ENCODE measurements around the gene CUEDC1. TPM values are rescaled to one million over a fixed set of nuclear protein-coding genes. Genes with fewer than 3 reads are reported as not detected.
"Not testable (repeated sequence)": the region's sequence is repeated elsewhere in the genome, so short reads cannot be mapped to it uniquely, and the experiment has no call there.

Gene CUEDC1
- total and polyA plus RNA-seq, 11 donors = 29.6 to 68.5 (median 42.2) TPM

DNA sequence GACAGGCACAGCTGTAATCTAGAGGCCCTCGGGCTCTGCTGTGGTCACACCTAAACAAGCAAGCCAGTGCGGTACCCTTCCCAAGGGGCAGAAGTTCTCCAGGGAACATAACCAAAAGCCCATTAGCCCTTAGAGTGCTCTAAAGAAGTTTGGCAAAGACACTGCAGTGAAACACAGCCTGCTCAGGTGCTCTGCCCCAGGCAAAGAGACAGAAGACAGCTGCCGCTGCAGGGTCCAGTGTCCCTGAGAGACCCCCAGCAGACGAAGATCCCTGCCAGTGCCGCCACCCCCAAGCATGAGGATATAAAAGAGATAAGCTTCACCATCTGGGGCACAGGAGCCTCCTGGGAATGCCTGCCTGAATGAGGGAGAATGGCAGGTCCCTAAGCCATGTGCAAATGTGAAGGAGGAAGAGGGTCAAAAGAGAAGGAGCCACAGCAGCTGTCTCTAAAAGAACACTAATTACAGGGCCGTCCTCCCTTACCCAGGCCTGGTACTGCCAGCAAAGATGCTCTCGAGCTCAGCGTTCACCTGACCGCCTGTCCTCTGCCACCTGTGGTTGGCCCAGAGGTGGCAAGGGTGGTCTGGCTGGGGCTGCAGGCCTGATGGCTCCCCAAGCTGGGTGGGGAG lies 29.7 kb downstream of the CUEDC1 start:
- peak overlapping the region in 6 of 12 donors; percentile 1 to 84 (median 56) for H3K27ac ChIP-seq
- intact Hi-C loops (cut with DNase I) = no loop called here
- peaks cover 24 to 91% (median 72%) of the 10 kb centered on the region in 12 donors for H3K4me1 ChIP-seq
- DNase-seq (no peak), ATAC-seq (no peak)
- H3K27me3 ChIP-seq = no peaks in the 10 kb centered on the region
- no peak overlapping the region for H3K4me3 ChIP-seq
- 65 to 74% (median 69%) methylated on average over 8 to 9 of the region's 9 CpGs for WGBS, 4 donors
- H3K9me3 ChIP-seq = no peaks in the 10 kb centered on the region
- H3K36me3 ChIP-seq = peaks cover 0 to 5% (median 0%) of the 10 kb centered on the region in 9 donors
- TF ChIP-seq, protein P1, sequence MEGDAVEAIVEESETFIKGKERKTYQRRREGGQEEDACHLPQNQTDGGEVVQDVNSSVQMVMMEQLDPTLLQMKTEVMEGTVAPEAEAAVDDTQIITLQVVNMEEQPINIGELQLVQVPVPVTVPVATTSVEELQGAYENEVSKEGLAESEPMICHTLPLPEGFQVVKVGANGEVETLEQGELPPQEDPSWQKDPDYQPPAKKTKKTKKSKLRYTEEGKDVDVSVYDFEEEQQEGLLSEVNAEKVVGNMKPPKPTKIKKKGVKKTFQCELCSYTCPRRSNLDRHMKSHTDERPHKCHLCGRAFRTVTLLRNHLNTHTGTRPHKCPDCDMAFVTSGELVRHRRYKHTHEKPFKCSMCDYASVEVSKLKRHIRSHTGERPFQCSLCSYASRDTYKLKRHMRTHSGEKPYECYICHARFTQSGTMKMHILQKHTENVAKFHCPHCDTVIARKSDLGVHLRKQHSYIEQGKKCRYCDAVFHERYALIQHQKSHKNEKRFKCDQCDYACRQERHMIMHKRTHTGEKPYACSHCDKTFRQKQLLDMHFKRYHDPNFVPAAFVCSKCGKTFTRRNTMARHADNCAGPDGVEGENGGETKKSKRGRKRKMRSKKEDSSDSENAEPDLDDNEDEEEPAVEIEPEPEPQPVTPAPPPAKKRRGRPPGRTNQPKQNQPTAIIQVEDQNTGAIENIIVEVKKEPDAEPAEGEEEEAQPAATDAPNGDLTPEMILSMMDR (IDR thresholded peaks at IDR 0.05) = no peak

GRCh38 chr17:57924677-57925076 lies 30.5 kb downstream of the CUEDC1 start:
- TF ChIP-seq, protein P1 (IDR thresholded peaks at IDR 0.05) = no peak
- no peak for TF ChIP-seq POLR2A (IDR thresholded peaks at IDR 0.05)
- Histone ChIP-seq H3K27ac (peak overlapping the region in 7 of 12 donors; percentile 1 to 84 (median 49)), H3K9me3 (no peaks in the 10 kb centered on the region), H3K4me3 (no peak overlapping the region), H3K27me3 (no peaks in the 10 kb centered on the region), H3K4me1 (peaks cover 24 to 86% (median 69%) of the 10 kb centered on the region in 12 donors), H3K36me3 (peaks cover 0 to 5% (median 0%) of the 10 kb centered on the region in 9 donors)
- DNase-seq = peak in 3 of 5 donors; percentile 39 to 81 (median 47)
- intact Hi-C loops (cut with DNase I) = no loop called here
- WGBS, 4 donors = 65 to 75% (median 72%) methylated on average over 4 of the region's 4 CpGs
- peak; percentile 26 to 72 (median 48) for ATAC-seq

GRCh38 chr17:57923182-57923872 lies 31.9 kb downstream of the CUEDC1 start:
- Histone ChIP-seq H3K4me3 (no peak overlapping the region), H3K4me1 (peaks cover 21 to 84% (median 60%) of the 10 kb centered on the region in 12 donors), H3K27ac (peak overlapping the region in 1 of 12 donors; percentile 84), H3K27me3 (no peaks in the 10 kb centered on the region), H3K36me3 (peaks cover 0 to 5% (median 0%) of the 10 kb centered on the region in 9 donors), H3K9me3 (no peaks in the 10 kb centered on the region)
- TF ChIP-seq, protein P1 (IDR thresholded peaks at IDR 0.05) = no peak
- no peak for TF ChIP-seq POLR2A (IDR thresholded peaks at IDR 0.05)
- intact Hi-C loops (cut with DNase I) = no loop called here
- DNase-seq = no peak
- no peak for ATAC-seq
- 91 to 98% (median 95%) methylated on average over 5 of the region's 5 CpGs for WGBS, 4 donors

- H3K9me3 ChIP-seq; intact Hi-C loops (cut with DNase I); DNase-seq; H3K4me3 ChIP-seq; ATAC-seq; H3K27me3 ChIP-seq; H3K36me3 ChIP-seq: not testable (repeated sequence)
- H3K27ac ChIP-seq = peak overlapping the region in 4 of 12 donors; percentile 14 to 84 (median 70)
- H3K4me1 ChIP-seq = peaks cover 24 to 85% (median 60%) of the 10 kb centered on the region in 12 donors
- 97 to 100% (median 99%) methylated on average over 4 of the region's 4 CpGs for WGBS, 4 donors
These were observed 32.5 kb downstream of the CUEDC1 start for GRCh38 chr17:57922745-57923144.

All from heart left ventricle (tissue), 16 donors.